ENCODE results near the gene STAM.
A peak's percentile ranks its signal among the peaks of the same experiment; 100 is the strongest.

STAM gene

GRCh38 chr10:17643755-17644484 is at the start of gene STAM:
Gene STAM, plus strand, starts transcription at chr10:17644151. Its CDS starts 189 bp downstream, at chr10:17644340.
- Histone ChIP-seq H3K27me3 (ENCODE audit: control insufficient read depth, insufficient read depth, low read length) (no peaks in the 10 kb centered on the region), H3K36me3 (ENCODE audit: control insufficient read depth, insufficient read depth, low read length) (no peaks in the 10 kb centered on the region), H3K4me3 (ENCODE audit: low read depth, low read length) (peak within 1 kb of the TSS; percentile 88), H3K9me3 (ENCODE audit: control insufficient read depth, insufficient read depth, low read length) (no peaks in the 10 kb centered on the region), H3K27ac (ENCODE audit: low read depth, low read length) (peak within 1 kb of the TSS; percentile 99), H3K9ac (ENCODE audit: low read depth, low read length) (peak within 1 kb of the TSS; percentile 95), H3K4me1 (ENCODE audit: control insufficient read depth, insufficient read depth, low read length) (peaks cover 7% of the 10 kb centered on the region)

GRCh38 chr10:17597386-17597785 is 46.6 kb upstream of the STAM start:
- H3K4me3 ChIP-seq (ENCODE audit: low read depth, low read length), result no peak overlapping the region
- H3K27me3 ChIP-seq (ENCODE audit: control insufficient read depth, insufficient read depth, low read length), result no peaks in the 10 kb centered on the region
- no peaks in the 10 kb centered on the region for H3K9me3 ChIP-seq (ENCODE audit: control insufficient read depth, insufficient read depth, low read length)
- no peaks in the 10 kb centered on the region for H3K4me1 ChIP-seq (ENCODE audit: control insufficient read depth, insufficient read depth, low read length)
- no peak overlapping the region for H3K27ac ChIP-seq (ENCODE audit: low read depth, low read length)
- peaks cover 13% of the 10 kb centered on the region; the same call in 1 of the 2 replicates for H3K36me3 ChIP-seq (ENCODE audit: control insufficient read depth, insufficient read depth, low read length)
- H3K9ac ChIP-seq (ENCODE audit: low read depth, low read length), result no peak overlapping the region

DNA sequence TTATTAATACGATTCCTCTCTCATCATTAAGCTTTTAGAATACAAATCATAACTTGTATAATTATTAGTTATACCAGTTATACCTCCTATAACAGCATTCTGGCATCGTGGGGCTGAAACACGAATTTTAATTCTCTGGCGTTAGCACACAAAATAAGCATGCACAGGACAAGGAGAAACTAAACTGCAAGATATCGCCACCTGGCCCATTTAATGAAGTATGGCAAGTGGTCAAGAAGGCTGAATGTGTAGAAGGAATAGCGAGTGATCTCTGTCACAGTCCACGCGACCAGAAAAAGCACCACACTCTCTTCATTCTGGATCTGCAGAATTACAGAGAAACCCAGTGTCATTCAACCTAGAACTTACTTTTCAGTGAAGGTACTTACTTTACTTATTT is 44.9 kb upstream of the STAM start:
- no peaks in the 10 kb centered on the region for H3K27me3 ChIP-seq (ENCODE audit: control insufficient read depth, insufficient read depth, low read length)
- H3K36me3 ChIP-seq (ENCODE audit: control insufficient read depth, insufficient read depth, low read length), result peaks cover 10% of the 10 kb centered on the region
- H3K9ac ChIP-seq (ENCODE audit: low read depth, low read length), result no peak overlapping the region

DNA sequence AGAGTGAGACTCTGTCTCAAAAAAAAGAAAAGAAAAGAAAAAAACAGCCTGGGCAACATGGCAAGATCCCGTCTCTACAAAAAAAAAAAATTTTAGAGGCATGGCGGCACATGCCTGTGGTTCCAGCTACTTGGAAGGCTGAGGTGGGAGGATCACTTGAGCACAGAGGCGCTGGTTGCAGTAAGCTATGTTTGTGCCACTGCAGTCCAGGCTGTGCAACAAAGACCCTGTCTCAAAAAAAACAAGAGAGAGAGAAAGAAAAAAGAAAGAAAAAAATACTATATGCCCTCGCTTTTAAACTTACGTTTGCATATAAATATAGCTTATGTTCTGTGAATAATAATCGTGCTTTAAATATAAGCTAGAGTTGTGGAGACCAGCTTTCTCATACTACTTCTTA is 38.0 kb upstream of the STAM start:
- H3K9me3 ChIP-seq (ENCODE audit: control insufficient read depth, insufficient read depth, low read length), result no peaks in the 10 kb centered on the region
- no peak overlapping the region for H3K9ac ChIP-seq (ENCODE audit: low read depth, low read length)
- H3K4me3 ChIP-seq (ENCODE audit: low read depth, low read length), result no peak overlapping the region
- H3K27ac ChIP-seq (ENCODE audit: low read depth, low read length), result no peak overlapping the region
- peaks cover 8% of the 10 kb centered on the region for H3K36me3 ChIP-seq (ENCODE audit: control insufficient read depth, insufficient read depth, low read length)
- H3K27me3 ChIP-seq (ENCODE audit: control insufficient read depth, insufficient read depth, low read length), result no peaks in the 10 kb centered on the region
- no peaks in the 10 kb centered on the region for H3K4me1 ChIP-seq (ENCODE audit: control insufficient read depth, insufficient read depth, low read length)

More for the DNA sequence above, 44.9 kb upstream of the STAM start:
- Histone ChIP-seq H3K4me3 (ENCODE audit: low read depth, low read length) (no peak overlapping the region), H3K4me1 (ENCODE audit: control insufficient read depth, insufficient read depth, low read length) (no peaks in the 10 kb centered on the region), H3K9me3 (ENCODE audit: control insufficient read depth, insufficient read depth, low read length) (no peaks in the 10 kb centered on the region), H3K27ac (ENCODE audit: low read depth, low read length) (no peak overlapping the region)

GRCh38 chr10:17606547-17607040 is 37.4 kb upstream of the STAM start:
- no peaks in the 10 kb centered on the region for H3K9me3 ChIP-seq (ENCODE audit: control insufficient read depth, insufficient read depth, low read length)
- no peak overlapping the region for H3K4me3 ChIP-seq (ENCODE audit: low read depth, low read length)
- H3K27me3 ChIP-seq (ENCODE audit: control insufficient read depth, insufficient read depth, low read length), result no peaks in the 10 kb centered on the region
- peaks cover 4% of the 10 kb centered on the region for H3K36me3 ChIP-seq (ENCODE audit: control insufficient read depth, insufficient read depth, low read length)
- H3K4me1 ChIP-seq (ENCODE audit: control insufficient read depth, insufficient read depth, low read length), result no peaks in the 10 kb centered on the region
- H3K9ac ChIP-seq (ENCODE audit: low read depth, low read length), result no peak overlapping the region
- no peak overlapping the region for H3K27ac ChIP-seq (ENCODE audit: low read depth, low read length)

DNA sequence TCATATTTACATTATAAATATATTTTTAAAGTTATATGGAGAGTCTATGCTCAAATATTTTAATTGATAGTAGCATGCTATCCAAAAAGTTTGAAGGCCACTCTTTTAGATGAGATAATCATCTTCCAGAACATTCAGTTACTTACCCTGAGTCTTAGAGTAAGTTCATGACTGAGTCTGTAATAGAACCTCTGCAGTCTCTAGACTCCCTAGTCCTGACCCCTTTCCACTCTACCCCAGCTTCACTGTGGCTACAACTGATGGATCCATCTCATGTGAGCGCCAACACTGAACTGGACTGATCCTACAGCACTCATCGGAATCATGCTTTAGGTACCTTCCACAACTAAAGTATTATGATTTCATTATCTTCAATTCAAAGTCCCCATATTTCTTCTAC is 36.9 kb upstream of the STAM start:
- Histone ChIP-seq H3K4me1 (ENCODE audit: control insufficient read depth, insufficient read depth, low read length) (no peaks in the 10 kb centered on the region), H3K9me3 (ENCODE audit: control insufficient read depth, insufficient read depth, low read length) (no peaks in the 10 kb centered on the region), H3K27ac (ENCODE audit: low read depth, low read length) (no peak overlapping the region), H3K9ac (ENCODE audit: low read depth, low read length) (no peak overlapping the region), H3K27me3 (ENCODE audit: control insufficient read depth, insufficient read depth, low read length) (no peaks in the 10 kb centered on the region), H3K4me3 (ENCODE audit: low read depth, low read length) (no peak overlapping the region), H3K36me3 (ENCODE audit: control insufficient read depth, insufficient read depth, low read length) (peaks cover 5% of the 10 kb centered on the region; the same call in 1 of the 2 replicates)

- Histone ChIP-seq H3K4me1 (ENCODE audit: control insufficient read depth, insufficient read depth, low read length) (no peaks in the 10 kb centered on the region), H3K27ac (ENCODE audit: low read depth, low read length) (no peak overlapping the region), H3K27me3 (ENCODE audit: control insufficient read depth, insufficient read depth, low read length) (no peaks in the 10 kb centered on the region), H3K4me3 (ENCODE audit: low read depth, low read length) (no peak overlapping the region), H3K9me3 (ENCODE audit: control insufficient read depth, insufficient read depth, low read length) (no peaks in the 10 kb centered on the region), H3K36me3 (ENCODE audit: control insufficient read depth, insufficient read depth, low read length) (peaks cover 7% of the 10 kb centered on the region; the same call in 1 of the 2 replicates), H3K9ac (ENCODE audit: low read depth, low read length) (no peak overlapping the region)
Observed at GRCh38 chr10:17607603-17608332, 36.2 kb upstream of the STAM start.

GRCh38 chr10:17609523-17610079 is 34.4 kb upstream of the STAM start:
- no peak overlapping the region for H3K27ac ChIP-seq (ENCODE audit: low read depth, low read length)
- H3K4me3 ChIP-seq (ENCODE audit: low read depth, low read length), result no peak overlapping the region
- no peaks in the 10 kb centered on the region for H3K4me1 ChIP-seq (ENCODE audit: control insufficient read depth, insufficient read depth, low read length)
- H3K9me3 ChIP-seq (ENCODE audit: control insufficient read depth, insufficient read depth, low read length), result no peaks in the 10 kb centered on the region
- no peaks in the 10 kb centered on the region for H3K27me3 ChIP-seq (ENCODE audit: control insufficient read depth, insufficient read depth, low read length)
- 0 out of 2 replicates have a peak, but pooled peaks cover 4% of the 10 kb centered on the region for H3K36me3 ChIP-seq (ENCODE audit: control insufficient read depth, insufficient read depth, low read length)
- H3K9ac ChIP-seq (ENCODE audit: low read depth, low read length), result no peak overlapping the region

DNA sequence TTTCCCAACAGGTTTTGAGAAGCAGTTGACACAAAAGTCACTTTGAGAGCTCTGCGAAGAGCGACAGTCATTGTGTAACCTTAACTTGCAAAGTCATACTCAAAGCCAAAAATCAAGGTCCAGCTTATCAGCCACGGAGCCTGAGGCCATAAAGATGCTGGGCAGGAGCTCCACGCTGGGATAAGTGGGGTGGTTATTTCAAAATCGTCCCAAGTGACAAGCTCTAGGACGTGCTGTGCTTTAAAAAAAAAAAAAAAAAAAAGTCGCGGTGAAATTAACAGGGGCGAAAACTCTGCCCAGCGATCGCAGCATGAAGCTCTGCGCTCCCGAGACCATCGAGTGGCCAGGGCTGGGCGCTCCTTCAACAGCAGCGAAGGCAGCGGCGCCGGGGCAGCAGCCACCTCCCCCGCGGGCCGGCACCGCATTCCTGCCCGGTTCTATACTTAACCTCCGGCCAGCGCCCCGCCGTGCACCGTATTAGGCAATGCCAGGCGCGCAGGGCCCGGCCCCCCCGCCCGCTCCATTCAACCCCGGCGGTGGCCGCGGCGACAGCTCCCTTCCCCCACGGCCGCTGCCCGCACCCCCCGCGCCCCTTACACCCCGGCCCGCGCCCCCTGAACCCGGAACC is 27.4 kb upstream of the STAM start:
- H3K27me3 ChIP-seq (ENCODE audit: control insufficient read depth, insufficient read depth, low read length), result no peaks in the 10 kb centered on the region
- H3K4me3 ChIP-seq (ENCODE audit: low read depth, low read length), result peak overlapping the region; percentile 78
- peaks cover 7% of the 10 kb centered on the region; the same call in 1 of the 2 replicates for H3K36me3 ChIP-seq (ENCODE audit: control insufficient read depth, insufficient read depth, low read length)
- H3K9me3 ChIP-seq (ENCODE audit: control insufficient read depth, insufficient read depth, low read length), result no peaks in the 10 kb centered on the region
- H3K9ac ChIP-seq (ENCODE audit: low read depth, low read length), result peak overlapping the region; percentile 92
- no peaks in the 10 kb centered on the region for H3K4me1 ChIP-seq (ENCODE audit: control insufficient read depth, insufficient read depth, low read length)
- peak overlapping the region; percentile 81 for H3K27ac ChIP-seq (ENCODE audit: low read depth, low read length)

DNA sequence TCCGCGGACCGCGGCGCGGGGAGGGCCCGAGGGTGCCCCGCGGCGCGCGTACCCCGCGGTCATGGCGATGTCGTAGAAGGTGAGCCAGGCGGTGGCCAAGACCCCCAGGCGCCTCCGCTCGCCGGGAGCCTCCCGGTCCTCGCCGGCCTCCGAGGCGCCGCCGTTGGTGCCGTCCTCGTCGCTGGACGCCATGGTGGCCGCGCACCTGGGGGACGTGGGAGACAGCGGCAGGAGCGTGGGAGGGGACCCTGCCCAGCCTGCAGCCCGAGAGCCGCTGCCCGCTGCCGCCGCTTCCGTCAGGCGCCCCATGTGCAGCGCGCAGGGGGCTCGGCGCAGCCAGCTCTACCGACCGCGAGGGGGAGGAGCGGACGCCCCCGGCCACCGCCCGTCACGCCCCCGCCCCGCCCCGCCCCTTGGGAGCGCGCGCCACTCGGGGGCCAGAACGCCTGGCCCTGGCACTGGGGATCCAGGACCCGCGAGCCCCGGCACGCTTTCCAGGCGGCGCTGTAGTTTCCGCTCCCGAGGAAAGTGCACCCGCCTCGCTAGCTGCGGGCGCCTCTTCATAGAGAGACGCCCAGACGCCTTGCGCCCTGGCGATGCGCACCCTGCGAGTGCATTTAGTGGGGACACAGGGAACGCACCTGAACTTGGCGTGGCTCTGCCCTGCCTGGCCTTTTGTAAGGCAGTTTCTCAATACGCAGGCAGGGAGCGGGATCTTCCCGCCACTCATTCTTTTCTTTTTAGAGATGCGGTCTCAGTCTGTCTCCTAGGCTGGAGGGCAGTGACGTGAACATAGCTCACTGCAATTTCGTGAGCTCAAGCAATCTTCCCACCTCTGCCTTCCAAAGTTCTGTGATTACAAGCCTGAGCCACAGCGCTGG is 26.7 kb upstream of the STAM start, which contains the start of gene HACD1:
Gene HACD1 (minus strand): TSS at position 344 of the 881 bp plus-strand sequence. CDS start 35 bp downstream, at position 309.
- Histone ChIP-seq H3K27ac (ENCODE audit: low read depth, low read length) (peak within 1 kb of the TSS; percentile 81), H3K9ac (ENCODE audit: low read depth, low read length) (peak within 1 kb of the TSS; percentile 92), H3K36me3 (ENCODE audit: control insufficient read depth, insufficient read depth, low read length) (peaks cover 3% of the 10 kb centered on the region; the same call in 1 of the 2 replicates), H3K27me3 (ENCODE audit: control insufficient read depth, insufficient read depth, low read length) (no peaks in the 10 kb centered on the region), H3K9me3 (ENCODE audit: control insufficient read depth, insufficient read depth, low read length) (no peaks in the 10 kb centered on the region), H3K4me3 (ENCODE audit: low read depth, low read length) (peak within 1 kb of the TSS; percentile 78), H3K4me1 (ENCODE audit: control insufficient read depth, insufficient read depth, low read length) (no peaks in the 10 kb centered on the region)

Data from HUES48 (cell line).